PC-9 (cell line): ENCODE results near the gene TNRC6C.

ENCODE experiments used
- CTCF ChIP-seq: fragments of 200-600 bp; sonication (generic); conservative IDR thresholded peaks from 2 replicates; pipeline ENCODE4 v1.6.1; 2017; ENCODE audit warnings: mixed run types, antibody characterized with exemption, mild to moderate bottlenecking, moderate library complexity
- EZH2 ChIP-seq: fragments of 200-600 bp; sonication (generic); IDR thresholded peaks from 2 replicates; pipeline ENCODE4 v1.8.0; 2017; ENCODE audit warnings: antibody characterized with exemption, low read depth

GRCh38 chr17:78131172-78132083, 172.9 kb downstream of the TNRC6C start:
- no peak for TF ChIP-seq CTCF
- TF ChIP-seq EZH2: no peak
